Measurements from ENCODE around the gene FCN3. TPM values are rescaled to one million over a fixed set of nuclear protein-coding genes. Genes with fewer than 3 reads are reported as not detected.

The FCN3 gene
- total RNA-seq, 1 experiment from 2014 or later, result 0.22 TPM

- no peak for TF ChIP-seq CTCF (conservative IDR thresholded peaks at IDR 0.05)
- WGBS (ENCODE audit: extremely low coverage, insufficient read length, low lambda C conversion rate), result no CpG with 5 or more reads among the region's 11 CpGs
- H3K27me3 Mint-ChIP-seq (ENCODE audit: low read depth), result no peaks in the 10 kb centered on the region
- Histone ChIP-seq H2BK12ac (ENCODE audit: insufficient read length, low read depth, low read length) (no peak overlapping the region), H3K23me2 (ENCODE audit: insufficient read length, low read depth, low read length, poor library complexity, severe bottlenecking) (no peaks in the 10 kb centered on the region), H3K9ac (ENCODE audit: extremely low read depth, insufficient read length, low read length) (no peak overlapping the region), H2BK20ac (ENCODE audit: low read depth, low read length, poor library complexity, severe bottlenecking) (no peak overlapping the region), H3K27ac (ENCODE audit: insufficient read length, low read depth, low read length) (no peak overlapping the region), H3K27me3 (ENCODE audit: insufficient read depth, low read length) (no peaks in the 10 kb centered on the region), H3K56ac (ENCODE audit: insufficient read length, low read depth, low read length) (no peak overlapping the region), H3K4ac (ENCODE audit: low read depth, low read length) (no peak overlapping the region), H2AK5ac (ENCODE audit: insufficient read length, low read length) (no peak overlapping the region), H3T11ph (ENCODE audit: low read length) (no peak overlapping the region), H3K4me2 (ENCODE audit: insufficient read depth, insufficient read length, low read length) (no peak overlapping the region), H4K91ac (ENCODE audit: insufficient read length, low read depth, low read length) (no peak overlapping the region), H4K20me1 (ENCODE audit: control insufficient read depth, insufficient read depth, insufficient read length) (no peaks in the 10 kb centered on the region), H3K4me1 (ENCODE audit: insufficient read depth, low read length) (no peaks in the 10 kb centered on the region), H3K14ac (ENCODE audit: insufficient read depth, low read length) (no peak overlapping the region; the same call in 1 of the 2 replicates), H2BK5ac (ENCODE audit: insufficient read length, low read length) (no peak overlapping the region), H2BK15ac (ENCODE audit: low read depth, low read length) (no peak overlapping the region), H2BK120ac (ENCODE audit: low read depth, low read length, poor library complexity, severe bottlenecking) (no peak overlapping the region), H4K8ac (replicated peaks; ENCODE audit: insufficient read length, low read depth, low read length) (no peak overlapping the region), H3K79me1 (ENCODE audit: insufficient read depth, low read depth, low read length, poor library complexity, severe bottlenecking) (no peaks in the 10 kb centered on the region), H3K18ac (ENCODE audit: insufficient read length, low read depth, low read length) (no peak overlapping the region), H2AFZ (ENCODE audit: low read length) (no peak overlapping the region), H3K9me3 (ENCODE audit: control insufficient read depth, low read depth, low read length) (no peaks in the 10 kb centered on the region), H3K23ac (ENCODE audit: insufficient read length, low read depth, low read length) (no peak overlapping the region), H4K5ac (ENCODE audit: insufficient read length, low read depth, low read length) (no peak overlapping the region), H3K79me2 (ENCODE audit: insufficient read depth, low read length) (no peaks in the 10 kb centered on the region)
- H3K4me1 Mint-ChIP-seq, result peaks cover 16 to 24% of the 10 kb centered on the region in 2 experiments
- H3K4me3 Mint-ChIP-seq, result no peak overlapping the region
- H3K9me3 Mint-ChIP-seq, result no peaks in the 10 kb centered on the region
- H3K36me3 Mint-ChIP-seq (ENCODE audit: insufficient read depth in 1 of 3, low read depth in 3 of 3), result peaks cover 30 to 65% (median 63%) of the 10 kb centered on the region in 3 experiments; a peak in 6 of 7 replicates
- DNase-seq, result no peak
- 0 out of 7 replicates have a peak overlapping the region, but pooled peaks of 1 of the 3 experiments have one; percentile 27 for H3K27ac Mint-ChIP-seq
These were observed 35.0 kb upstream of the FCN3 start for GRCh38 chr1:27409669-27410068.

Data from H9 (cell line).